Smooth muscle cell (in vitro differentiated cells): Measurements from ENCODE around the gene SP7. TPM values are rescaled to one million over a fixed set of nuclear protein-coding genes. Genes with fewer than 3 reads are reported as not detected.
"Not testable (repeated sequence)": the region's sequence is repeated elsewhere in the genome, so short reads cannot be mapped to it uniquely, and the experiment has no call there.

Experiments
- DNase-seq: peaks from one replicate; lab custom pipeline; 2025; ENCODE audit not compliant: unreplicated experiment; lab: John Stamatoyannopoulos, UW
- H2AFZ ChIP-seq: fragments of 200-600 bp; sonication (generic); 2 replicates; pipeline ENCODE4 v1.6.0; 2016; ENCODE audit warnings: antibody characterized with exemption, low read depth, mild to moderate bottlenecking
- H3F3A ChIP-seq: fragments of 200-600 bp; sonication (generic); 2 replicates; pipeline ENCODE4 v1.6.0; 2017; ENCODE audit warnings: antibody characterized with exemption, low read depth
- H3K27ac ChIP-seq: fragments of 200-600 bp; sonication (generic); 2 replicates; pipeline ENCODE4 v1.5.1; 2016; ENCODE audit warnings: low read depth, mild to moderate bottlenecking
- H3K27me3 ChIP-seq: fragments of 200-600 bp; sonication (generic); 2 replicates; pipeline ENCODE4 v1.6.1; 2016; ENCODE audit warnings: low read depth, mild to moderate bottlenecking
- H3K36me3 ChIP-seq: fragments of 200-600 bp; sonication (generic); 2 replicates; pipeline ENCODE4 v1.5.1; 2016; ENCODE audit warnings: low read depth
- H3K4me1 ChIP-seq: fragments of 200-600 bp; sonication (generic); 2 replicates; pipeline ENCODE4 v1.5.1; 2016; ENCODE audit warnings: low read depth
- H3K4me2 ChIP-seq: fragments of 200-600 bp; sonication (generic); 2 replicates; pipeline ENCODE4 v1.6.0; 2016; ENCODE audit warnings: mild to moderate bottlenecking
- H3K4me3 ChIP-seq: fragments of 200-600 bp; sonication (generic); 2 replicates; pipeline ENCODE4 v1.5.1; 2016; ENCODE audit warnings: mild to moderate bottlenecking
- H3K79me2 ChIP-seq: fragments of 200-600 bp; sonication (generic); 2 replicates; pipeline ENCODE4 v1.6.0; 2016; ENCODE audit warnings: low read depth, mild to moderate bottlenecking
- H3K9ac ChIP-seq: fragments of 200-600 bp; sonication (generic); 2 replicates; pipeline ENCODE4 v1.6.0; 2016; ENCODE audit warnings: low read depth
- H3K9me3 ChIP-seq: fragments of 200-600 bp; sonication (generic); replicated peaks from 2 replicates; pipeline ENCODE4 v1.5.1; 2016; ENCODE audit warnings: low read depth
- H4K20me1 ChIP-seq: fragments of 200-600 bp; sonication (generic); 2 replicates; pipeline ENCODE4 v1.6.0; 2016; ENCODE audit warnings: low read depth
- WGBS: methylation state at CpG from one replicate; pipeline ENCODE4 v1.1.7; 2016; ENCODE audit warnings: low lambda C conversion rate; 5-methylcytosine and 5-hydroxymethylcytosine counted together
- polyA plus RNA-seq: library from polyadenylated mRNA; unstranded; fragments of >200 nt; fragmentation: Nextera tagmentation; extraction: Ambion mirVana; gene quantifications from 2 replicates; pipeline ENCODE4 v1.2.1, GENCODE V29; 2016
- total RNA-seq: library from RNA; depleted of rRNA; stranded (reverse); fragments of >200 nt; gene quantifications from 2 replicates; pipeline ENCODE4 v1.2.3, GENCODE V29; 2014
- TF ChIP-seq, protein P1 (sequence below): fragments of 200-600 bp; sonication (generic); IDR thresholded peaks from 2 replicates; pipeline ENCODE4 v1.5.1; 2017; ENCODE audit warnings: borderline replicate concordance, mild to moderate bottlenecking, antibody characterized with exemption; ENCODE audit not compliant: insufficient read depth, poor library complexity, severe bottlenecking

SP7 gene
- total and polyA plus RNA-seq, 2 experiments from 2014 or later = 0.04 TPM; not detected in 1

DNA sequence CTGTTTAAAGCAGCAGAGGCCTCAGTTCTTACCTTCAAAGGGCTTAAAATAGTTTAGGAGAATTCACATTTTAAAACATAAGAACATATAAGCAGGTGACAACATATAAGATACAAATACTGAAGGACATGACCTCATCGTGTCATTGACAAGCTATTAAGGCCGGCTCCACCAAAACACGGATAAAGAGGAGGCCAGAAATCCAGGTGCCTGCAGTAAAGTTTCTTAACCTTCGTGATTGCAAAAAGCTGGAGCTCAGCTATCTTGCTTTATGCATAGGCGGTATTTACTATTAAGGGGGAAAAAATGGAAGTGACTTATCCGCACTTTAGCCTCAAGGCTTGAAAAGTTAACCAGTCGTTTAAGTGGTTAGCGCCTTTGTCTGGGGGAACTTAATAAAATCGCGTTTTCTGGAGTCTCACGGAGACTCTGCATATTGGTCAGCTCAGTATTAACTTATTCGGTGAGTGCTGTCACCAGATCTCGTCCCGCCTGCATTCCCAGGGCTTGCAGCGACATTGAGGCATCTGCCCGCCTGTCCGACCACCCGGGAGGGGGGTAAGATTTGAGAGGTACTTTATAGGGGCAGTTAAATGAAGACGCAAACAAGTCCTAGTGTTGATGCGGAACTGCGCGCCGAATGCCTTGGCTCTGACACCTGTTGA, 42.7 kb upstream of the SP7 start:
- H4K20me1 ChIP-seq = peaks cover 31% of the 10 kb centered on the region
- H3K27me3 ChIP-seq = no peaks in the 10 kb centered on the region
- no peak for DNase-seq
- TF ChIP-seq, protein P1, sequence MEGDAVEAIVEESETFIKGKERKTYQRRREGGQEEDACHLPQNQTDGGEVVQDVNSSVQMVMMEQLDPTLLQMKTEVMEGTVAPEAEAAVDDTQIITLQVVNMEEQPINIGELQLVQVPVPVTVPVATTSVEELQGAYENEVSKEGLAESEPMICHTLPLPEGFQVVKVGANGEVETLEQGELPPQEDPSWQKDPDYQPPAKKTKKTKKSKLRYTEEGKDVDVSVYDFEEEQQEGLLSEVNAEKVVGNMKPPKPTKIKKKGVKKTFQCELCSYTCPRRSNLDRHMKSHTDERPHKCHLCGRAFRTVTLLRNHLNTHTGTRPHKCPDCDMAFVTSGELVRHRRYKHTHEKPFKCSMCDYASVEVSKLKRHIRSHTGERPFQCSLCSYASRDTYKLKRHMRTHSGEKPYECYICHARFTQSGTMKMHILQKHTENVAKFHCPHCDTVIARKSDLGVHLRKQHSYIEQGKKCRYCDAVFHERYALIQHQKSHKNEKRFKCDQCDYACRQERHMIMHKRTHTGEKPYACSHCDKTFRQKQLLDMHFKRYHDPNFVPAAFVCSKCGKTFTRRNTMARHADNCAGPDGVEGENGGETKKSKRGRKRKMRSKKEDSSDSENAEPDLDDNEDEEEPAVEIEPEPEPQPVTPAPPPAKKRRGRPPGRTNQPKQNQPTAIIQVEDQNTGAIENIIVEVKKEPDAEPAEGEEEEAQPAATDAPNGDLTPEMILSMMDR = no peak
- peak overlapping the region; percentile 85 for H2AFZ ChIP-seq
- H3F3A ChIP-seq = peaks cover 7% of the 10 kb centered on the region
- H3K9me3 ChIP-seq = no peaks in the 10 kb centered on the region
- H3K79me2 ChIP-seq = peaks cover 25% of the 10 kb centered on the region
- H3K4me3 ChIP-seq = peak overlapping the region; percentile 51
- peak overlapping the region; percentile 17 for H3K9ac ChIP-seq
- H3K4me2 ChIP-seq = peak overlapping the region; percentile 84
- peaks cover 34% of the 10 kb centered on the region for H3K4me1 ChIP-seq
- peak overlapping the region; percentile 71 for H3K27ac ChIP-seq
- no peaks in the 10 kb centered on the region for H3K36me3 ChIP-seq
- 18% methylated on average over 23 of the region's 23 CpGs for WGBS

DNA sequence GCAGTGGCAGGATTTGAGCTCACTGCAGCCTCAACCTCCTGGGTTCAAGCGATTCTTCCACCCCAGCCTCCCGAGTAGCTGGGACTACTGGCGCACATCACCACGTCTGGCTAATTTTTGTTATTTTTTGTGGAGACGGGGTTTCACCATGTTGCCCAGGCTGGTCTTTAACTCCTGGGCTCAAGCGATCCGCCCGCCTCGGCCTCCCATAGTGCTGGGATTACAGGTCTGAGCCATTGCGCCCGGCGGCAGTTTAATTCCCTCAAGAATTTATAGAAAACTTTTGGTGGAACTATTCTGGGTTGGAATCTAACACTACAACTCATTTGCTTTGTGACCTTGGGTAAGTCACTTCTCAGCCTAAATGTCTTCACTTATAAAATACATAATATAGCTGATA, 42.1 kb upstream of the SP7 start:
- Histone ChIP-seq H3K4me3 (no peak overlapping the region), H2AFZ (peak overlapping the region; percentile 85), H4K20me1 (peaks cover 24% of the 10 kb centered on the region), H3K36me3 (no peaks in the 10 kb centered on the region), H3F3A (peaks cover 7% of the 10 kb centered on the region), H3K27me3 (no peaks in the 10 kb centered on the region), H3K79me2 (peaks cover 19% of the 10 kb centered on the region), H3K9ac (no peak overlapping the region), H3K27ac (peak overlapping the region; percentile 71), H3K4me1 (peaks cover 30% of the 10 kb centered on the region), H3K9me3 (no peaks in the 10 kb centered on the region), H3K4me2 (peak overlapping the region; percentile 84)
- 98% methylated on average over 12 of the region's 12 CpGs for WGBS
- TF ChIP-seq, protein P1 = no peak
- no peak for DNase-seq

- no peak overlapping the region for H3K4me3 ChIP-seq
- H3K9ac ChIP-seq = no peak overlapping the region
- no peak for DNase-seq
- H4K20me1 ChIP-seq = peaks cover 9% of the 10 kb centered on the region
- no peaks in the 10 kb centered on the region for H3K36me3 ChIP-seq
- H3F3A ChIP-seq = peaks cover 15% of the 10 kb centered on the region
- TF ChIP-seq, protein P1 = no peak
- no peak overlapping the region for H3K4me2 ChIP-seq
- peaks cover 4% of the 10 kb centered on the region for H3K79me2 ChIP-seq
- H3K27ac ChIP-seq = no peak overlapping the region
- H3K4me1 ChIP-seq = peaks cover 18% of the 10 kb centered on the region
- WGBS = 90% methylated on average over 2 of the region's 2 CpGs
- H3K9me3 ChIP-seq = no peaks in the 10 kb centered on the region
- H2AFZ ChIP-seq = no peak overlapping the region
- no peaks in the 10 kb centered on the region for H3K27me3 ChIP-seq
These were observed 40.6 kb upstream of the SP7 start for GRCh38 chr12:53376747-53377146.

DNA sequence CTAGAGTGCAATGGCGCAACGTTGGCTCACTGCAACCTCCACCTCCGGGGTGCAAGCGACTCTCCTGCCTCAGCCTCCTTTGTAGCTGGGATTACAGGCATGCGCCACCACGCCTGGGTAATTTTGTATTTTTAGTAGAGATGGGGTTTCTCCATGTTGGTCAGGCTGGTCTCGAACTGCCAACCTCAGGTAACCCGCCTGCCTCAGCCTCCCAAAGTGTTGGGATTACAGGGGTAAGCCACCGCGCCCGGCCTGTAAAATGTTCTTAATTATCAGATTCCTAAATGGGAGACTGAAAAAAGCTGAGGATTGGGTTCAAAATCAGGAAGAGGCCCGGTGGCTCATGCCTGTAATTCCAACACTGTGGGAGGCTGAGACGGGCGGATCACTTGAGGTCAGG, 38.1 kb upstream of the SP7 start:
- H3K4me2 ChIP-seq, H3K79me2 ChIP-seq, H3K9ac ChIP-seq, H3K9me3 ChIP-seq, H3K27ac ChIP-seq, H3K4me3 ChIP-seq, H4K20me1 ChIP-seq, H3K36me3 ChIP-seq, H3K27me3 ChIP-seq, DNase-seq: not testable (repeated sequence)
- Histone ChIP-seq H3K4me1 (peaks cover 24% of the 10 kb centered on the region), H2AFZ (peak overlapping the region; percentile 83), H3F3A (peaks cover 13% of the 10 kb centered on the region)
- 90% methylated on average over 14 of the region's 14 CpGs for WGBS

DNA sequence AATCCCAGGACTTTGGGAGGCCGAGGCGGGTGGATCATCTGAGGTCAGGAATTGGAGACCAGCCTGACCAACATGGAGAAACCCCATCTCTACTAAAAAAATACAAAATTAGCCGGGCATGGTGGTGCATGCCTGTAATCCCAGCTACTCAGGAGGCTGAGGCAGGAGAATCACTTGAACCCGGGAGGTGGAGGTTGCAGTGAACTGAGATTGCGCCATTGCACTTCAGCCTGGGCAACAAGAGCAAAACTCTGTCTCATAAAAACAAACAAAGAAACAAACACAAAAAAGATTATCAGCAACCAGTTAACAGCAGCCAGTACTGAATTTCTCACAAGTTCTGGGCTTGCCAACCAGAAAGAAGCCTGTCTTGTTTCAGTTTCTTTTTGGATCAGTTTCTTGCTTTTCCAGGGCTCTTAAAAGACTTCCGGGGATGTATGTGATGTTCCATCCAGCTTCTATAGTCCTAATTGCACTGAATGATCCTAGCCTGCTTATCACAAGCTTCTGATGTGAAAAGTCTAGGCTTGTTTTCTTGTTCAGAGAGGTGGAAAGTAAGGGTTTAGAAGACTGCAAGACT, 37.5 kb upstream of the SP7 start:
- not testable (repeated sequence) for DNase-seq, H3K27me3 ChIP-seq, H3K9ac ChIP-seq, H3K9me3 ChIP-seq, H3K79me2 ChIP-seq, H3K4me2 ChIP-seq, H3K4me3 ChIP-seq, H4K20me1 ChIP-seq, H3K36me3 ChIP-seq
- Histone ChIP-seq H3K27ac (peak overlapping the region; percentile 36), H3F3A (peaks cover 13% of the 10 kb centered on the region), H3K4me1 (peaks cover 19% of the 10 kb centered on the region), H2AFZ (peak overlapping the region; percentile 83)
- 94% methylated on average over 6 of the region's 6 CpGs for WGBS
